Suppressor macrophage treated with lipopolysaccharide for 1 hour (primary cell): ENCODE data around the gene KMT5B.
A peak's percentile ranks its signal among the peaks of the same experiment; 100 is the strongest.

Experiments
- DNase-seq, 3 donors: peaks; one replicate each; pipeline ENCODE4 v3.0.0-alpha.2; 2020 to 2022

KMT5B gene

GRCh38 chr11:68179847-68180246 is 33.2 kb downstream of the KMT5B start:
- DNase-seq: no peak

- no peak for DNase-seq
Measured at GRCh38 chr11:68177877-68178276, 35.2 kb downstream of the KMT5B start.

- DNase-seq: no peak
Measured at GRCh38 chr11:68173926-68174325, 39.2 kb downstream of the KMT5B start.

- DNase-seq: no peak
Measured at GRCh38 chr11:68169442-68169841, 43.7 kb downstream of the KMT5B start.

- DNase-seq: no peak
Measured at GRCh38 chr11:68168694-68169093, 44.4 kb downstream of the KMT5B start.

GRCh38 chr11:68167474-68167873 is 45.6 kb downstream of the KMT5B start:
- DNase-seq: no peak

GRCh38 chr11:68166969-68167368 is 46.1 kb downstream of the KMT5B start:
- no peak for DNase-seq

GRCh38 chr11:68165601-68166000 is 47.5 kb downstream of the KMT5B start:
- no peak for DNase-seq

GRCh38 chr11:68164437-68164836 is 48.7 kb downstream of the KMT5B start:
- no peak for DNase-seq

GRCh38 chr11:68163691-68164090 is 49.4 kb downstream of the KMT5B start:
- DNase-seq: no peak

GRCh38 chr11:68160100-68160695 is 52.9 kb downstream of the KMT5B start:
- no peak for DNase-seq

- no peak for DNase-seq
Measured at GRCh38 chr11:68159665-68160064, 53.4 kb downstream of the KMT5B start.

- DNase-seq: no peak
Measured at GRCh38 chr11:68159161-68159560, 53.9 kb downstream of the KMT5B start.

GRCh38 chr11:68158580-68158979 is 54.5 kb downstream of the KMT5B start:
- DNase-seq: no peak

GRCh38 chr11:68153742-68154141 is 59.4 kb downstream of the KMT5B start:
- no peak for DNase-seq

GRCh38 chr11:68150037-68150436 is 63.1 kb downstream of the KMT5B start:
- DNase-seq: peak in 2 of 3 donors; percentile 20 to 30

- DNase-seq: no peak
Measured at GRCh38 chr11:68149417-68149816, 63.7 kb downstream of the KMT5B start.

- no peak for DNase-seq
Measured at GRCh38 chr11:68148879-68149278, 64.2 kb downstream of the KMT5B start.

GRCh38 chr11:68148071-68148805 is 64.9 kb downstream of the KMT5B start:
- DNase-seq: no peak

GRCh38 chr11:68146704-68147474 is 66.2 kb downstream of the KMT5B start:
- DNase-seq: peak; percentile 23 to 30 (median 25)

GRCh38 chr11:68146010-68146540 is 67.0 kb downstream of the KMT5B start:
- peak; percentile 74 to 89 (median 78) for DNase-seq

- no peak for DNase-seq
Measured at GRCh38 chr11:68145120-68145866, 67.8 kb downstream of the KMT5B start.

GRCh38 chr11:68143310-68143689 is 69.8 kb downstream of the KMT5B start:
- no peak for DNase-seq
